Measurements from ENCODE around the gene SGO1.
"Not testable (repeated sequence)": the region's sequence is repeated elsewhere in the genome, so short reads cannot be mapped to it uniquely, and the experiment has no call there.

The SGO1 gene

DNA sequence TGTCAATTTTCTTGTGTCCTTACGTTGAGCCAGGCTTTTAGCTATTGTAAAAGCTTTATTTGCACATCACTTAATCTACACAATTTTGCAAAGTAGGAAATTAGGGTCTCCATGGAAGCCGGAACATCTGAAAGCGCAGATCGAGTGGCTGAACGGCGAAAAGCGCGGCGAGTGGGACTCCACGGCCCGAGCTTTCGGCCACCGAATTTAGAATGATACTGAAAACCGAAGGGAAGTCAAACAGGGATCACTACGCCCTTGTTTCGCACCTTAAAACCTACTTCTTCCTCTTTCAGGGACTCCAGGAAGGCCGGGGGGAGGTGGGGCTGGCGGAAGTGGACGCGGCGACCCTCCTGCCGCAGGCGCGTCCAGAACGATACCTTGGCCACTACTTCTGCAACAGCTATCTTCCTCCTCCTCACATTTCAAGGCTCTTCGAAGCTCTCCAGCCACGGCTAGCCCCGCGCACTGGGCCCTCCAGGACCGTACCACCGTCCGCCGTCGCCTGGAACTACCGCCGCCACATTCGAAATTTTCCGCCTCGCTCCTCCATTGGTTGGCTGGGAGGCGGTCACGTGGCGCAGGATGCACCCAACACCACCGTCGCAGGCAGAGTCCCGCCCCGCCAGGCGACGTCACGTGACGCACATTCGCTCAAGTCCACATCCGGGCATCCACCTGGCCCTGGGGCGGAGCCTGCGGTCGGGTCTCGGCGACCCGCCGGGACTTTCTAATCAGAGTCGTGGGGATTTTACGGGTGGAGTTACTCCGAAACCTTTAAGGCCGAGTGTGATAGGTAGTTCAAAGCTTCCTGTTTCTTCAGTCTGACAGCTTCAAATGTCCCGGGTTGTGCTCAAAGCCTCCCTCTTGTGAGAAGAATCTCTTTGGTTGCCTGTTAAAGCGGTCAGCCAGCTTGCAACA is at the start of gene SGO1:
Gene SGO1, minus strand, starts transcription at position 528 of the 921 bp plus-strand sequence. CDS start 2,179 bp downstream, outside the sequence.
- DNase-seq: peak; percentile 75

DNA sequence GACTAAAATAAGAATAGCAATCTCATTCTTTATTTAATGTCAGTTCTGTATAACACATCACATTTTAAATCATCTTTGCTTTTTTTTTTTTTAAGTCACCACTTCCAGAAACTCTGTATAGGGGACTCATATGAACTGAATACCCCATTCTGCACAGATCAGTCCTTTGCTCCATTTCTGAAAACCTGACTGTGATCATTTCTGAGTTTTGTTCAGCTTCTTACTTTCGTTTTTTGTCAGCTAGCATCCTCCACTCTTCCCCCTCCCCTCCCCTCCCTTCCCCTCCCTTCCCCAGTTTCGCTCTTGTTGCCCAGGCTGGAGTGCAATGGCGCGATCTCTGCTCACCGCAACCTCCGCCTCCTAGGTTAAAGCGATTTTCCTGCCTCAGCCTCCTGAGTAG is 49.8 kb upstream of the SGO1 start:
- DNase-seq: no peak

DNA sequence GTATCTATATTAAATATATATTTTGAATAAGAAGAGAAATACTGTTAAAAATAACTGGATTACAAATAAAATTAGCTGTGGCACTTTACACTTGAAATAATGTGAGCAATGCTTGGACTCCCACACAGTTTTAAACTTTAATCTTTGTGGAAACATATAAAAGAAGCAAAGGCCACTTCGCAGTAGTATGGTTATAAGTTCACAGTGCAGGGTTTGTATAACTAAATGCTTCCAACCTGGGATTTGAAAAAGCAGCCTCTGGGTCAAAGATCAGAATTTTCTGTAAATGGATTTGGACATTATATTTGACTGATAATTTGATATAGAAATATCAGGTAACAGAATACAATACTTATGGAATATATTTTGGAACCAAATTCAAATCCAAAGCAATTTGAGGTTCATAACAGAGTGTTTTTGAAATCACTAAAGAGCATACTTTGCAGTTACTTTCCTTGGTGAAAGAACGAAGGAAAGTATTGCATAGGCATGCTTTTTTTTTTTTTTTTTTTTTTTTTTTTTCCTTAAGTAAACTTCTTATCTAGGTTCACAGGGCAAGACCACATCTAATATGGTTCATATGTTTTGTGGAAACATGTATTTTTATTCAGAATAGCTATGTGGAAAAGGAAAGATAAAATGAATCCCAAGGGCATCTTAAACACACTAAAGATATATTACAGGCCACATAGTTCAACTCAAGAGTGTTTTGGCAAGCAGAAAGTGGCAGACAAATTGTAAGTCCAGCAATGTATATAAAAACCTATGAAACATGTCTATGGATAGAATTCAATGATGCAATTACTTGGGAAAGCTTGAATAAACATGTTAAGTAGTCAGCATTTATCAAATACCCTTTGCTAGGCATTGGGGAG is 47.1 kb upstream of the SGO1 start:
- no peak for DNase-seq

- DNase-seq: no peak
These were observed 44.9 kb upstream of the SGO1 start for GRCh38 chr3:20230954-20231353.

- DNase-seq: peak; percentile 29
These were observed 39.8 kb upstream of the SGO1 start for GRCh38 chr3:20225769-20226168.

DNA sequence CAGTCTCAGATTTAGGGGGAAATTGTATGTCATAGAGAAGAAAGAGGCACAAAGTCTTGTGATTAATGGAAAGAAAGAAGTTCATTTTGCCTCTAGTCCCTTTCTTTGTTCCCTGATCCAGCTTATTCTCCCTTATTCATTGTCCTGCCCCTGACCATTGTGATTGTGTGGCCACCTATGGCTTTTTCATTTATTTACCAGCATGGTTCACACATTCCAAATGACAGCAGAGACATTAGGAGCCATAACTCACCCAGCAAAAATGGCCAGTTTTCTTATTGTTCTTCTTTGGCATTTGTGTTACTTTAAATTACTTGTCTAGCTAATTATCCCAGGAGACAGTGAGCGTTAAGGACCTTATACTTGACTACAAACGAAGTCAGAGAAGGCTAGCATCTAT is 36.3 kb upstream of the SGO1 start:
- DNase-seq: no peak

DNA sequence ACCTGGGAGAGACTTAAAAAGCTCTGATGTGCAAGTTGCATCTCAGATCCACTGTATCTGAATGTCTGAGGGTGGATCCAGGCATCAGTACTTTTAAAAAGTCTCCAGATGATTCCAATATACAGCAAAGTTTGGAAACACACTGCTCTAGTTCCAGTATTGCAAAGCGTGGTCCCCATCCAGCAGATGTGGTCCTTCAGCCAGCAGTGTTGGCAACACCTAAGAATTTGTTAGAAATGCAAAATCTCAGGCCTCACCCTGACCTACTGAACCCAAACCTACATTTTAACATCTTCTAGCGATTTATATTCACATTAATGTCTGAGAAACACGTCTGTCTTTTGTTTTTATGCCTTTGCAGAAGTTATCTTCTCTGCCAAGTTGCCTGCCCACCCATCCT is 32.2 kb upstream of the SGO1 start:
- DNase-seq: no peak

GRCh38 chr3:20215636-20216035 is 29.6 kb upstream of the SGO1 start:
- no peak for DNase-seq

DNA sequence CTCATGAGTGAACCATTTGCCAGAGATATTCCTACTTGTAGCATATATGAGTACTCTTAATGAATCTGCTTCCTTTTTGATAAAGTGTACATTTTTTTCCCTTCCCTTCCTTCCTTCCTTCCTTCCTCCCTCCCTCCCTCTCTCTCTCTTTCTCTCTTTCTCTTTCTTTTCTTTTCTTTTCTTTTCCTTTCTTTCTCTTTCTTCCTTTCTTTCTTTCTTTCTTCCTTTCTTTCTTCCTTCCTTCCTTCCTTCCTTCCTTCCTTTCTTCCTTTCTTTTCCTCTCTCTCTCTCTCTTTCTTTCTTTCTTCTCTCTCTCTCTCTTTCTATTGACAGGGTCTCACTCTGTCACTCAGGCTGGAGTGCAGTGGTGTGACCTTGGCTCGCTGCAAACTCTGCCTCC is 27.5 kb upstream of the SGO1 start:
- DNase-seq: not testable (repeated sequence)

- DNase-seq: not testable (repeated sequence)
These were observed 21.9 kb upstream of the SGO1 start for GRCh38 chr3:20207945-20208344.

- not testable (repeated sequence) for DNase-seq
These were observed 19.9 kb upstream of the SGO1 start for GRCh38 chr3:20205898-20206297.

- no peak for DNase-seq
These were observed 15.1 kb upstream of the SGO1 start for GRCh38 chr3:20201143-20201542.

DNA sequence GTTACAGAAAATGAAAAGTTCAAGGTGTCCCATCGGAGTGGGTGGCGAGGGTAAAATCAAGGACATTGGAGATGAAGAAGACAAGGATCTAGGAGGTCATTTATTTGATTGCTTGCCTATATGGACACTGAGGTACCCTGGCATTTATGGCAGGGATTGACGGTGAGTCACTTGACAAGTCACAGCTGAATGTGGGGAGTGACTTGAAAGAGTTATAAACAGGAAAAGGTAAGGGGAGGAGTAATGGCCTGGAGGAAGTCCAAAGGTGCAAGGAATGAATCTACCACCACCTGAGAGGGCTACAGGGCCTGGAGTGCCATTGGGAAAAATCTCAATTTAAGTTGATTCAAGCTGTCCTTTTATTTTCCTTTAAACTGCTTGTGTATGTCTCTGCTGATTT is 11.8 kb upstream of the SGO1 start:
- DNase-seq: no peak

DNA sequence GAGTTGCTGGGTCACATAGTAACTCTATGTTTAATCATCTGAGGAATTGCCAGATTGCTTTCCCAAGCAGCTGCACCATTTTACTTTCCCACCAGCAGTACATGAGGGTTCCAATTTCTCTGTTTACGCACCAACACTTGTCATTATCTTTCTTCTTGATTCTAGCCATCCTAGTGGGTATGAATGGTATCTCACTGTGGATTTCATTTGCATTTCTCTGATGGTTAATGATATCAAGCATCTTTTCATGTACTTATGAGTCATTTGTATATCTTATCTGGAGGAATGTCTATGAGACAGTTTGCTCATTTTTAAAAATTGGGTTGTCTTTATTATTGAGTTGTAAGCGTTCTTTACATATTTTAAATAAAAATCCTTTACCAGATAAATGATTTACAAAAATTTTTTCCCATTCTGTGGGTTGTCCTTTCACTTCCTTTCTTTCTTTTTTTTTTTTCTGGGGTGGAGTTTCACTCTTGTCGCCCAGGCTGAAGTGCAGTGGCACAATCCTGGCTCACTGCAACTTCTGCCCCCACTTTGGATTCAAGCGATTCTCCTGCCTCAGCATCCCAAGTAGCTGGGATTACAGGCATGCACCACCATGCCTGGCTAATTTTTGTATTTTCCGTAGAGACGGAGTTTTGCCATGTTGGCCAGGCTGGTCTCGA is 8.9 kb upstream of the SGO1 start:
- no peak for DNase-seq

DNA sequence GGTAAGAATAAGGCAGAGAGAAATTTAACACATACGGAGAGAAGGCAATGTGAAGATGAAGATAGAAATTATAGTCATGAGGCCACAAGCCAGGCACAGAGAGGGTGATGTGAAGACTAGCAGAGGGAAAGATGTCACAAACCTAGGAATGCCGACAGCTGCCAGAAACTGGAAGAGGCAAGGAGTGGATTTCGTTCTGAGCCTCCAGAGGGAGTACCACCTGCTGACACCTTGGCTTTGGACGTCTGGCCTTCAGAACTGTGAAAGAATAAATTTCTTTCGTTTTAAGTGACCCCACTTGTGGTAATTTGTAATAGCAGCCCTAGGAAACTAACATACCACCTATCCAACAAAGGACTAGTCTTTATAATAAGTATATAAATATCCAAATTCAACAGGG is 5.0 kb upstream of the SGO1 start:
- no peak for DNase-seq

DNA sequence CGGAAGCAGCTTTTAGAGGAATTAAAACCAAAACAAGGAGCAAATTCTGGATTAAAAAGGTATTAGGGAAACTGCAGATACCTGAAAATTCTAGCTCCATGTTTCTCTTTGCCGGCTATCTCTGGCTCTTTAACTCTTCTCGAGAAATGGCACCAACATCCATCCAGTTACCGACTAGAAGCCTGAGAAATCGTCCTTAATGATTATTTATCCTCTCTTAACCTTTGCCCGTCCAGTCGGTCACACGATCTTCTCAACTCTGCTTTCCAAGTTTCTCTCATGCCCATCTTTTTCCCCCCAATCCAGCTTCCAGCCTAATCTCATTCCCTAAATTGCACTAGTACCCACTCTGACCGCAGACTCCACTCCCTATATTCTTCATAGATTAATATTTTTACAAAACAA is 596 bp upstream of the SGO1 start:
- DNase-seq: no peak

DNA sequence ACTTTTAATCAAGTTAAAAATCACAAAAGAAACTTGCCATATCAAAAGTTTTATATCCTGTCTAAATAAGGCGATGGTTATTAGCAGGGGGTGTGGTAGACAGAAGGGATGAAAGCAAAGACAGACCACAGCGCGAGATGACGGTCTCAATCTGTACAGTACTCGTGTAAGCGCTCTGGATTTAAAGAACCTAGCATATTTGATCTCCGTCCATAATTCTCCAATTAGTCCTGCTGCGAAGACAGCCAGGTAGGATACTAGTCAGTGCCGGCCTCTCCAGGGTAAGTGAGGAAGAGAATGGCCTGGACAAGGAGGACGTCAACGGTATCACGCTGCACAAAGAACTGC is 701 bp downstream of the SGO1 start:
- no peak for DNase-seq

DNA sequence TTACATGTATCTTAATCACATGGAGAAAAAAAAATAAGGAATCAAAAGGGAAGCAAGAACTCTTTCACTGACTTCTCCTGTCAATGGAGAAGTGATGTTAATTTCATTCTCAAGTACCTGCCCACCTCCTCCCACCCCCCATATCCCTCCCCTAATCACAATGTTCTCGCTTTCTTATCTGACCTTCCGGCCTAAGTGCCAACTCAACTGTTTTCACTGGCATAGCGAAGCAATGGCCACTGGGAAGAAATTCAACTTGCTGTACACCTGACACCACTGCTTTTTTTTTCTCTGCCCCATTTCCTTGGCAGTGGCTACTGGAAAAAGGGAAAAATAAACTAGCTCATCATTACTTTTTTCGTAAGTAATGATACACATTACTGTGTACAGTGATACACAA is 3.8 kb downstream of the SGO1 start:
- DNase-seq: no peak

DNA sequence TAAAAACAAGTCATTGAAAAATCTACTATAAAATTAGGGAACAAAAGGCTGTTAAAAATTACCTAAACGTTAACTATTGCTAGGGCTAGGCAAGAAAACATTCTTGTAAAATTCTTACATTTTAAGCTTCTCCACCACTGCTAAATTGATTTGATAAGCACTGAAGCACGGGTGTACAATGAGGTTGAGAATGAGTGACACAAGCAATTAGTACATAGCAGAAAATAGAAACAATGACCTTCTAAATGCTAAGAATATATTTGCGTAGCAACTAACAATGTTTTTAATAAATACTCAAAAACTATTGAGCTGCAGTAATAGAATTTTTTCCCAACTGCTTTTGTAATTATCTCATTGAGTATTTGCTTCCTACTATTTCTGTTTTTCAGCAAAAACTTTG is 4.7 kb downstream of the SGO1 start:
- DNase-seq: no peak

- peak; percentile 94 for DNase-seq
These were observed 12.1 kb downstream of the SGO1 start for GRCh38 chr3:20173844-20174410.

DNA sequence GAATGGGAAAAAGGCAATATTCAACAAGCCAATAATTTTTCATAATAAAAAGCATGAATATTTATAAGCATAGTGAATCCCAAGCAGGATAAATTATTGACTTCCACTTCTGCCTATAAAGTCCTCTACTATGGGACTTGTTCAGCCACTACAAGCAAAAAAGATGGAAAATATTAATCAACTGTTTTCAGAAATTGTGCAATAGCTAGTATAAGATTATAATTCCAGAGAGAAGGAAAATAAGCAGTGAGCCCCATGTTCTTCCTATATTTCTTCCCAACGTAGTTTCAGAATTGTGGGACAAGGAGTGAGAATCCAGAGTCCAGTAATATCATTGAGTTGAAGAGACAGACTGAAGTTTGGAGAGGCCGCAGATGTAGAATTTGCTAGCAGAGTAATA is 24.3 kb downstream of the SGO1 start:
- no peak for DNase-seq

- DNase-seq: no peak
These were observed 25.8 kb downstream of the SGO1 start for GRCh38 chr3:20160230-20160629.

DNA sequence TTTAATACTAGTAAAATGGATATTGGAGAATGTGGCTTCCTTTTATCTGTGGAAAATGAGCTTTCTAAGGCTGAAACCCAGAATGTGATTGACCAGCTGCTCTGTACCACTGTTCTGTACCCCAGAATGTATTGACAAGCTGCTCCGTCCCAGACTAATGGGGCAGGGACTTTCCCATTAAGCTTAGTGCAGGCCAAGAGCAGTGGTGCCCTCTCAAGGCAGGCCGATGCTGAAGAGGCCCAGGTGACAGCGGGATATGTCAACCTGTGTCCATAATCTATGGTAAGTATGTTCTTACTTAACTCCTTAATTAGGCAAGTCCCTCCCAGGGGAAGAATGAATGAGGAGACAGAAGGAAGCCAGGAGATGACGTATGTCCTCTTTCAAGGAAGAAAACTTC is 31.1 kb downstream of the SGO1 start:
- no peak for DNase-seq
